Ovary (tissue), 9 donors: Measurements from ENCODE around the gene SEC14L6. TPM values are rescaled to one million over a fixed set of nuclear protein-coding genes. Genes with fewer than 3 reads are reported as not detected.
"Not testable (repeated sequence)": the region's sequence is repeated elsewhere in the genome, so short reads cannot be mapped to it uniquely, and the experiment has no call there.

Source experiments
- DNase-seq, 5 donors: peaks; one replicate each; pipeline ENCODE4 v3.0.0-alpha.2; 2019 to 2020
- H3K27ac ChIP-seq, 2 donors: fragments of 200-600 bp; one replicate each; pipeline versions ENCODE4 v1.5.1 to v1.8.0; 2019 to 2022
- H3K27me3 ChIP-seq: fragments of 200-600 bp; one replicate; pipeline ENCODE4 v1.8.0; 2022
- H3K36me3 ChIP-seq: fragments of 200-600 bp; sonication (generic); one replicate; pipeline ENCODE4 v1.5.1; 2019
- H3K4me1 ChIP-seq: one replicate; pipeline ENCODE4 v1.8.1; 2013; ENCODE audit warnings: mild to moderate bottlenecking, moderate library complexity; ENCODE audit not compliant: insufficient read depth
- H3K4me3 ChIP-seq: fragments of 200-600 bp; sonication (generic); one replicate; pipeline ENCODE4 v1.5.1; 2017
- H3K9me3 ChIP-seq, 2 donors: fragments of 200-600 bp in 1 of 2; sonication (generic) in 1 of 2; one replicate each; pipeline versions ENCODE4 v1.5.1 to v1.8.1; 2013 to 2019; ENCODE audit warnings: mild to moderate bottlenecking in 1 of 2, moderate library complexity in 1 of 2
- EP300 ChIP-seq: sonication (generic); formaldehyde crosslinking; IDR thresholded peaks from one replicate; pipeline ENCODE4 v1.6.1; 2017; ENCODE audit warnings: antibody characterized with exemption
- POLR2A ChIP-seq: fragments of 450-650 bp; IDR thresholded peaks from one replicate; pipeline ENCODE4 v1.6.1; 2017; ENCODE audit warnings: antibody characterized with exemption, mild to moderate bottlenecking, moderate library complexity
- WGBS, 3 donors: extraction: QIAGEN DNeasy Blood & Tissue Kit in 1 of 3; methylation state at CpG; one replicate each; pipeline versions ENCODE4 v1.1.5 to v1.1.7; 2013 to 2017; 5-methylcytosine and 5-hydroxymethylcytosine counted together
- intact Hi-C, 4 donors: fragments of 100-400 bp; cut with DNase I; formaldehyde crosslinking; loops; one replicate each; pipeline versions ENCODE4 v1.11.0 to v1.15.1; 2022 to 2023
- polyA plus RNA-seq, 2 donors: library from polyadenylated mRNA; stranded (reverse); fragments of 200-250 nt in 1 of 2; fragments of 350-450 nt in 1 of 2; fragmentation: Illumina TruSeq in 1 of 2; extraction: RNeasy Lipid Tissue Mini Kit (QIAGEN cat#74804) in 1 of 2; gene quantifications; one replicate each; pipeline ENCODE4 v1.2.3, GENCODE V29; 2013 to 2014
- total RNA-seq, 7 donors: library from RNA; depleted of rRNA in 2 of 7; stranded (reverse); fragments of >200 nt in 2 of 7; fragmentation: NEBNext Ultra II Directional in 3 of 7; extraction: Animal tissue kit (Norgen Biotek cat#: 25700) in 3 of 7; gene quantifications; one replicate each; pipeline versions ENCODE4 v1.1.0 to v1.2.4, GENCODE V29; 2016 to 2023
- TF ChIP-seq, protein P1 (sequence below), 3 donors: fragments of 450-650 bp in 2 of 3; fragments of 200-600 bp in 1 of 3; IDR thresholded peaks; one replicate each; pipeline versions ENCODE4 v1.5.1 to v1.8.0; 2016 to 2022; ENCODE audit warnings: antibody characterized with exemption in 3 of 3, mild to moderate bottlenecking in 1 of 3
- donor health status: DM: no; HTN: no; CAD: no; lungs with moderate emphysema.
- donor health status: DM: no; HTN: no; CAD: no.
- donor health status: Bipolar disorder and iron deficiency.
- donor health status: DM: yes; HTN: yes; CAD: no.
- donor health status: DM: no; HTN: no; CAD: no.
- donor health status: DM: yes; HTN: yes; CAD: no.

Gene SEC14L6
- total and polyA plus RNA-seq, 9 donors: 0.92 to 2.8 (median 1.7) TPM

DNA sequence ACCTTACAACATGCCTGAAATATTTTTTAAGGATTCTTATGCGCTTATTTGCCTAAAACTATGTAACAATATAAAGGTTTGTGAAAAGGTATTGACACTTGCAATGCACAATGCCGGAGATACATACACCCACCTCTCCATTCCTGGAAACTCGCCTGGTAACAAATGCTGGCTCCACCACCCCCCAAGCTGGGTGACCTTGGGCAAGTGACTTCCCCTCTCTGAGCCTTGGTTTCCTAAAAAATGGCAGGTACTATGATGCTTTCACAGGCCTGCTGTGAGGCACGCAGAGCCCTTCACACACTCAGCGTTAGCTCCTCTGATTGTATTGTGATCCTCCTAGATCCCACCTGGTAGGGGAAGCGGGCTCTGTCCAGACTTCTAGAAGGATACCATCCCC lies 25.7 kb upstream of the SEC14L6 start:
- TF ChIP-seq, protein P1, sequence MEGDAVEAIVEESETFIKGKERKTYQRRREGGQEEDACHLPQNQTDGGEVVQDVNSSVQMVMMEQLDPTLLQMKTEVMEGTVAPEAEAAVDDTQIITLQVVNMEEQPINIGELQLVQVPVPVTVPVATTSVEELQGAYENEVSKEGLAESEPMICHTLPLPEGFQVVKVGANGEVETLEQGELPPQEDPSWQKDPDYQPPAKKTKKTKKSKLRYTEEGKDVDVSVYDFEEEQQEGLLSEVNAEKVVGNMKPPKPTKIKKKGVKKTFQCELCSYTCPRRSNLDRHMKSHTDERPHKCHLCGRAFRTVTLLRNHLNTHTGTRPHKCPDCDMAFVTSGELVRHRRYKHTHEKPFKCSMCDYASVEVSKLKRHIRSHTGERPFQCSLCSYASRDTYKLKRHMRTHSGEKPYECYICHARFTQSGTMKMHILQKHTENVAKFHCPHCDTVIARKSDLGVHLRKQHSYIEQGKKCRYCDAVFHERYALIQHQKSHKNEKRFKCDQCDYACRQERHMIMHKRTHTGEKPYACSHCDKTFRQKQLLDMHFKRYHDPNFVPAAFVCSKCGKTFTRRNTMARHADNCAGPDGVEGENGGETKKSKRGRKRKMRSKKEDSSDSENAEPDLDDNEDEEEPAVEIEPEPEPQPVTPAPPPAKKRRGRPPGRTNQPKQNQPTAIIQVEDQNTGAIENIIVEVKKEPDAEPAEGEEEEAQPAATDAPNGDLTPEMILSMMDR (IDR thresholded peaks at IDR 0.05): no peak
- TF ChIP-seq POLR2A (no peak), EP300 (no peak)
- no peak for DNase-seq
- H3K9me3 ChIP-seq: no peaks in the 10 kb centered on the region
- intact Hi-C loops: no loop called here
- no peaks in the 10 kb centered on the region for H3K27me3 ChIP-seq
- 68 to 73% (median 69%) methylated on average over 6 of the region's 6 CpGs for WGBS, 3 donors
- peaks cover 14% of the 10 kb centered on the region for H3K4me1 ChIP-seq
- no peak overlapping the region for H3K27ac ChIP-seq
- H3K36me3 ChIP-seq: no peaks in the 10 kb centered on the region
- H3K4me3 ChIP-seq: no peak overlapping the region

DNA sequence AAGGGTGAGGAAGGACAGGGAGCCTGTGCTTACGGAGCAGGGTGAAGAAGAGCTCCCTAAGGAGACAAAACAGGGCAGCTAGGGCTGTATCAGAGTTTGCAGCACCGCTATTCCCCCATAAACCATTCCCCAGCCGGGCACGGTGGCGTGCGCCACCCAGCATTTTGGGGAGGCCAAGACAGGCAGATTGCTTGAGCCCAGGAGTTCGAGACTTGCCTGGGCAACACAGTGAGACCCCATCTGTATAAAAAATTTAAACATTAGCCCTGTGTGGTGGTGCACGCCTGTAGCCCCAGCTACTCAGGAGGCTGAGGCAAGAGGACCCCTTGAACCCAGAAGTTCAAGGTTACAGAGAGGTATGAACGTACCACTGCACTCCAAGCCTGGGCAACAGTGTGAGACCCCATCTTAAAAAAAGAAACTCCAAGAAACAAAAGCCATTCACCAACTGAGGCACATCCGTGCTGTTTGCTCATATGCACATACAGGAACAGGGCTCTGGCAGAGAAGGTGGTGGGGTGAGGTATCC lies 23.2 kb upstream of the SEC14L6 start:
- Histone ChIP-seq H3K4me3 (no peak overlapping the region), H3K4me1 (peaks cover 1% of the 10 kb centered on the region), H3K9me3 (no peaks in the 10 kb centered on the region), H3K27ac (no peak overlapping the region), H3K27me3 (no peaks in the 10 kb centered on the region), H3K36me3 (no peaks in the 10 kb centered on the region)
- intact Hi-C loops: no loop called here
- 88 to 90% (median 90%) methylated on average over 10 of the region's 10 CpGs for WGBS, 3 donors
- no peak for DNase-seq
- TF ChIP-seq, protein P1 (IDR thresholded peaks at IDR 0.05): no peak
- TF ChIP-seq EP300: no peak
- no peak for TF ChIP-seq POLR2A

DNA sequence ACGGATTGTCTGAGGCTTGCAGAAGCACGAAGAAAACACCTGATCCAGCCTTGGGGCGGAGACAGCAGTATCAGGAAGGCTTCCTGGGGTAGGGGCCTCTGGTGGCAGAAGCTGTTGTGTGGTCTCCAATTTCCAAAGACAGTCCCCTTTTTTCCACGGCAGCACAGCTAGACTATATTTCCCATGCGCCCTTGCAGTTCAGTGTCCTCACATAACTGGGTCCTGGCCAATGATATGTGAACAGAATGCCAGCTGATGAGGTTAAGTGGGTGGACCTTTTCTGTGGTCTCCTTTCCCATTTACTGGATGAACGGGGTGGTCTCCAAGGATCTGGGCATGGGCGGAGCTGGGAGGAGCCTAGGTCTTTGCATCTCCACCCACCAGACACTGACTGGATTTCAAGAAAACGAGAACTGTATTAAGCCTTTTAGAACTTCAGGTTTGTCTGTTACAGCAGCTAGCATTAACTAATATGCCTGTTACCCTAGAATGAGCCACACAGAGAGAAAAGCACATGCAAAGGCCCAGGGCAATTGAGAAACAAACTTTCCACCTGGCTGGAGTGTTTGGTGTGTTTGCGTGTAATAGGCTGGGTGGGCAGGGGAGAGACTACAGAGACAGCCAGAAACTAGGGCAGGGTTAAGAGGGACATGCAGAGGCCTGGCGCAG lies 21.7 kb upstream of the SEC14L6 start:
- no peaks in the 10 kb centered on the region for H3K4me1 ChIP-seq
- no peak for DNase-seq
- no peak for TF ChIP-seq EP300
- TF ChIP-seq, protein P1 (IDR thresholded peaks at IDR 0.05): no peak
- TF ChIP-seq POLR2A: no peak
- H3K27ac ChIP-seq: no peak overlapping the region
- intact Hi-C loops: no loop called here
- H3K27me3 ChIP-seq: no peaks in the 10 kb centered on the region
- H3K36me3 ChIP-seq: no peaks in the 10 kb centered on the region
- H3K9me3 ChIP-seq: no peaks in the 10 kb centered on the region
- WGBS, 3 donors: 59 to 73% (median 69%) methylated on average over 10 of the region's 10 CpGs
- H3K4me3 ChIP-seq: no peak overlapping the region

DNA sequence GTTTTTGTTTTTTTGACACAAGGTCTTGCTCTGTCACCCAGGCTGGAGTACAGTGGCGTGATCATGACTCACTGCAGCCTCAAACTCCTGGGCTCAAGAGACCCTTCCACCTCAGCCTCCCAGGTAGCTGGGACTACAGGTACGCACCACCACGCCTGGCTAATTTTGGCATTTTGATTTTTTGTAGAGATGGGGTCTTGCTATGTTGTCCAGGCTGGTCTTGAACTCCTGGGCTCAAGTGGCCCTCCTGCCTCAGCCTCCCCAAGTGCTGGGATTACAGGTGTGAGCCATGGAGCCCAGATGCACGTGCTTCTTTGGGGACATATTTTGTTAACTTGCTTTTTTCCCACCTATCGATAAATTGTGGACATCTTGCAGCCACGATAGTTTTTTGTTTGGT lies 20.7 kb upstream of the SEC14L6 start:
- 83 to 93% (median 89%) methylated on average over 6 of the region's 6 CpGs for WGBS, 3 donors
- H3K36me3 ChIP-seq, DNase-seq, intact Hi-C loops, H3K9me3 ChIP-seq, H3K27me3 ChIP-seq, H3K27ac ChIP-seq, H3K4me3 ChIP-seq, H3K4me1 ChIP-seq: not testable (repeated sequence)

DNA sequence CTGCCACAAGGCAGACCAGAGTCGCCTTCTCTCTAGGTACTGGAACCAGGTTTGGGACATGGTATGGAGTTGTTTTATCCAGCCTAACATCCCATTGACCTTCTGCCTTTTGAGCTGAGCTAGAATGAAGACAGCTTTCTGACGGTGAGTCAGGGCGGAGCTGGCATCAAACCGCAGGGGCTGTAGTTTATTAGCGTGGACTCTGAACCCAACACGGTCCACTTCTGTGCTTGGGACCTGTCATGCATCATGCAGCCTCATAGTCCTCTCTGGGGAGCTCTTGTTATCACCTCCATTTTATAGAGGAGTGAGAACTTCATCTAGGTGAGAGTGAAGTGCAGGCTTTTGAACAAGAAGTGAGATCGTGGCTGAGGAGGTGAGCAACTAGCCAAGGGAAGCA lies 19.6 kb upstream of the SEC14L6 start:
- 61 to 67% (median 64%) methylated on average over 7 of the region's 7 CpGs for WGBS, 3 donors
- intact Hi-C loops: no loop called here
- Histone ChIP-seq H3K4me3 (no peak overlapping the region), H3K36me3 (no peaks in the 10 kb centered on the region), H3K27me3 (no peaks in the 10 kb centered on the region), H3K27ac (no peak overlapping the region), H3K9me3 (no peaks in the 10 kb centered on the region), H3K4me1 (no peaks in the 10 kb centered on the region)
- no peak for DNase-seq
- TF ChIP-seq, protein P1 (IDR thresholded peaks at IDR 0.05): no peak
- TF ChIP-seq POLR2A (no peak), EP300 (no peak)
